ENCODE results near the gene NUP62. TPM values are rescaled to one million over a fixed set of nuclear protein-coding genes. Genes with fewer than 3 reads are reported as not detected.

Gene NUP62
- total and polyA plus RNA-seq, 2 of the 8 experiments (the other 6 are each of a cell fraction or from before 2014, with no cell fraction given) = 50.0 to 107 TPM

DNA sequence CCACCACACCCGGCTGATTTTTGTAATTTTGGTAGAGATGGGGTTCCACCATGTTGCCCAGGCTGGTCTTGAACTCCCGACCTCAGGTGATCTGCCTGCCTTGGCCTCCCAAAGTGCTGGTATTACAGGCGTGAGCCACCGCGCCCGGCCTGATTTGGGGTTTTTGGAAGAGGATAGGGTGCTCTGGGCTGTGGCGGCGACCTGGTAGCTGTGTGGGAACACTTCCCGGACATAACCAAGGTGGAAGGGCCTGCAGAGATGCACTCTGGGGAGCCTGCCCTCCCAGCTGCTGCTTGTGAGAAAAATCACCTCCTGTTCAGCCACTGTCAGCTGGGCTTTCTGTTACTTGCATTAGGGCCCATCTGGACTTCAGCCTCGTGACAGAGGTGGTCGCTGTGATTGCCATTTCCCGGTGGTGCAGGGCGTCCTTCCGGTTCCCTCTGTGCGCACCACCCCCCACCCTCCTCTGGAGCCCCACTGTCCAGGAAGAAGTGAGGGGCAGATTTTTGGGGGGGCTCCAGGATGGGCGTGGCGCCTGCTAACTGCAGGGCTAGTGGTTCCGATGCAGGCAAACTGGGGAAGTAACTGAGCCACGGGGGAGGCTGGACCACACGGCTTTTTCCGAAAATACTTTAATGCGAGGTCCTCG, 40.1 kb downstream of the NUP62 start:
- H3K79me1 ChIP-seq (ENCODE audit: low read depth, low read length) = no peaks in the 10 kb centered on the region
- FAIRE-seq = no peak
- no peak overlapping the region for H2BK20ac ChIP-seq (ENCODE audit: low read length)
- WGBS, 2 experiments (ENCODE audit: extremely low coverage in 1 of 2, insufficient coverage in 1 of 2, insufficient read length in 1 of 2, insufficient replicate concordance in 2 of 2, low coverage in 1 of 2, low lambda C conversion rate in 2 of 2, missing lambda C conversion rate in 1 of 2) = 95% methylated on average over 20 of the region's 23 CpGs; no CpG with 5 or more reads in 1 of the 2 experiments
- no peak overlapping the region for H2BK5ac ChIP-seq (ENCODE audit: low read depth, low read length)
- no peak overlapping the region for H4K5ac ChIP-seq (ENCODE audit: insufficient read length, low read depth, low read length)
- H3K14ac ChIP-seq (ENCODE audit: insufficient read length) = no peak overlapping the region
- no peak overlapping the region for H3K27ac ChIP-seq (ENCODE audit: low read depth, low read length)
- no peak overlapping the region for H2BK120ac ChIP-seq (replicated peaks; ENCODE audit: low read depth, low read length)
- H3K79me2 ChIP-seq (ENCODE audit: control insufficient read depth in 1 of 2, insufficient read depth in 2 of 2, low read length in 2 of 2) = no peaks in the 10 kb centered on the region
- no peak overlapping the region for H3K4ac ChIP-seq (replicated peaks; ENCODE audit: insufficient read length, low read depth, low read length)
- H4K20me1 ChIP-seq (replicated peaks in 1 of 2; ENCODE audit: control insufficient read depth in 1 of 2, insufficient read depth in 2 of 2, low read length in 2 of 2) = peaks cover 0 to 5% of the 10 kb centered on the region in 2 experiments
- H3K4me1 ChIP-seq (replicated peaks in 1 of 4; ENCODE audit: control insufficient read depth in 3 of 4, insufficient read depth in 4 of 4, low read length in 3 of 4) = peaks cover 0 to 10% (median 8%) of the 10 kb centered on the region in 4 experiments; a peak in 5 of 7 replicates
- H3K56ac ChIP-seq (replicated peaks; ENCODE audit: insufficient read length, low read depth, low read length) = no peak overlapping the region
- peaks cover 2 to 18% (median 6%) of the 10 kb centered on the region in 4 experiments; a peak in 6 of 8 replicates for H3K36me3 ChIP-seq (ENCODE audit: control insufficient read depth in 2 of 4, insufficient read depth in 4 of 4, low read length in 3 of 4)
- H3K18ac ChIP-seq (ENCODE audit: extremely low read depth, low read length) = no peak overlapping the region
- H2AFZ ChIP-seq (ENCODE audit: low read length) = no peak overlapping the region
- H3K23ac ChIP-seq (ENCODE audit: insufficient read length) = no peak overlapping the region
- peaks cover 2% of the 10 kb centered on the region; the same call in 1 of the 2 replicates for H3K23me2 ChIP-seq (ENCODE audit: low read depth, low read length)
- H2BK12ac ChIP-seq (ENCODE audit: low read depth, low read length) = no peak overlapping the region
- H3K9me3 ChIP-seq (ENCODE audit: insufficient read depth in 2 of 2, low read depth in 1 of 2, low read length in 1 of 2) = peaks cover 0 to 10% of the 10 kb centered on the region in 2 experiments; a peak in 3 of 4 replicates
- peaks cover 0 to 11% (median 6%) of the 10 kb centered on the region in 4 experiments; a peak in 4 of 7 replicates for H3K27me3 ChIP-seq (replicated peaks in 1 of 4; ENCODE audit: control insufficient read depth in 3 of 4, extremely low read depth in 1 of 4, insufficient read depth in 3 of 4, low read length in 3 of 4)
- H2BK15ac ChIP-seq (ENCODE audit: low read length) = no peak overlapping the region
- no peak for DNase-seq (ENCODE audit: low read depth in 1 of 2, low spot score in 2 of 2)
- ChIA-PET CTCF (ENCODE audit: partially characterized antibody) (interaction anchor here (0.6 to 1.5 kb wide), 7 partner anchors 11 to 601 kb away, joined by 3 to 9 read pairs (median 3); no protein-coding TSS in a partner anchor), POLR2A (ENCODE audit: partially characterized antibody) (interaction anchor here (0.9 to 9.5 kb wide), 10 partner anchors 8 to 213 kb away, joined by 3 to 82 read pairs (median 6); partner anchors contain the start of genes AKT1S1, ATF5, NUP62 and TBC1D17)
- H4K91ac ChIP-seq (replicated peaks; ENCODE audit: insufficient read length, low read length) = no peak overlapping the region
- no peak overlapping the region; a peak in 1 of 4 replicates for H3K4me2 ChIP-seq (ENCODE audit: insufficient read depth in 1 of 2, low read depth in 2 of 2, low read length in 2 of 2)
- H2AK5ac ChIP-seq (ENCODE audit: low read depth, low read length) = no peak overlapping the region
- no peak overlapping the region for H3K4me3 ChIP-seq (ENCODE audit: extremely low read depth in 1 of 4, insufficient read depth in 2 of 4, low read depth in 3 of 4, low read length in 4 of 4)
- no peak overlapping the region; the same call in 1 of the 2 replicates for H4K8ac ChIP-seq (ENCODE audit: extremely low read depth, insufficient read depth, low read length)
- no peak overlapping the region for H3K9ac ChIP-seq (replicated peaks in 1 of 4; ENCODE audit: extremely low read depth in 1 of 4, low read depth in 3 of 4, low read length in 3 of 4)
- TF ChIP-seq TAF1 (IDR thresholded peaks at IDR 0.05; ENCODE audit: low read depth, low read length) (no peak), SIX5 (IDR thresholded peaks at IDR 0.05; ENCODE audit: low read depth, low read length) (no peak), CTBP2 (IDR thresholded peaks at IDR 0.05; ENCODE audit: borderline replicate concordance, insufficient read depth, insufficient read length, low read length) (no peak), KDM4A (IDR thresholded peaks at IDR 0.05; ENCODE audit: low read depth, low read length, severe bottlenecking) (no peak)
- TF ChIP-seq, protein P1, sequence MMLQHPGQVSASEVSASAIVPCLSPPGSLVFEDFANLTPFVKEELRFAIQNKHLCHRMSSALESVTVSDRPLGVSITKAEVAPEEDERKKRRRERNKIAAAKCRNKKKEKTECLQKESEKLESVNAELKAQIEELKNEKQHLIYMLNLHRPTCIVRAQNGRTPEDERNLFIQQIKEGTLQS (IDR thresholded peaks at IDR 0.05; ENCODE audit: insufficient read depth, low read depth, low read length) = no peak

Measured in H1 (cell line).